A673 (cell line): ENCODE data around the gene MYH2. TPM values are rescaled to one million over a fixed set of nuclear protein-coding genes. Genes with fewer than 3 reads are reported as not detected.

Experiments
- BruUV-seq: library from RNA; stranded (reverse); fragments of 400-500 nt; replicated peaks from 2 replicates; lab custom pipeline; 2021; lab: Mats Ljungman, UMichigan
- CTCF ChIA-PET: fragments of 300-600 bp; sonication (Branson Sonifier 250); formaldehyde crosslinking; loops from one replicate; lab custom pipeline; 2022; ENCODE audit warnings: antibody characterized with exemption; lab: Charles Lee
- POLR2A ChIA-PET: fragments of 300-600 bp; sonication (Branson Sonifier 250); formaldehyde crosslinking; loops from one replicate; lab custom pipeline; 2022; ENCODE audit warnings: antibody characterized with exemption; ENCODE audit not compliant: low non-redundant PET; lab: Charles Lee
- DNase-seq: peaks from one replicate; pipeline ENCODE4 v3.0.0-alpha.2; 2015; ENCODE audit warnings: low spot score
- H3K27ac ChIP-seq: fragments of 200-600 bp; sonication (generic); 2 replicates; pipeline ENCODE4 v1.5.1; 2016; ENCODE audit warnings: mixed run types, low read depth, mild to moderate bottlenecking, mixed read lengths, antibody characterized with exemption, low read length; ENCODE audit not compliant: poor library complexity, severe bottlenecking
- H3K27me3 ChIP-seq: fragments of 200-600 bp; sonication (generic); replicated peaks from 2 replicates; pipeline ENCODE4 v1.6.1; 2017; ENCODE audit warnings: mixed run types, low read depth, mild to moderate bottlenecking, mixed read lengths, antibody characterized with exemption, low read length; ENCODE audit not compliant: insufficient read depth, poor library complexity
- H3K36me3 ChIP-seq: fragments of 200-600 bp; sonication (generic); 2 replicates; pipeline ENCODE4 v1.6.1; 2016; ENCODE audit warnings: mixed run types, mild to moderate bottlenecking, mixed read lengths, antibody characterized with exemption, low read length; ENCODE audit not compliant: insufficient read depth, poor library complexity, severe bottlenecking
- H3K4me1 ChIP-seq: fragments of 200-600 bp; sonication (generic); 2 replicates; pipeline ENCODE4 v1.6.1; 2017; ENCODE audit warnings: mixed run types, mild to moderate bottlenecking, mixed read lengths, antibody characterized with exemption, low read length; ENCODE audit not compliant: insufficient read depth, poor library complexity, severe bottlenecking
- H3K4me3 ChIP-seq: fragments of 200-600 bp; sonication (generic); 2 replicates; pipeline ENCODE4 v1.5.1; 2016; ENCODE audit warnings: low read depth, mixed run types, mild to moderate bottlenecking, mixed read lengths, low read length; ENCODE audit not compliant: poor library complexity, severe bottlenecking
- H3K9me3 ChIP-seq: fragments of 200-600 bp; sonication (generic); 2 replicates; pipeline ENCODE4 v1.6.1; 2016; ENCODE audit warnings: mixed run types, low read depth, mild to moderate bottlenecking, mixed read lengths, antibody characterized with exemption, low read length; ENCODE audit not compliant: poor library complexity, severe bottlenecking
- EZH2 ChIP-seq: fragments of 200-600 bp; sonication (generic); IDR thresholded peaks from 2 replicates; pipeline ENCODE4 v1.6.1; 2017; ENCODE audit warnings: borderline replicate concordance, low read depth, mild to moderate bottlenecking, mixed read lengths, antibody characterized with exemption, low read length; ENCODE audit not compliant: poor library complexity, severe bottlenecking
- intact Hi-C: fragments of 100-400 bp; cut with micrococcal nuclease; formaldehyde crosslinking; loops from one replicate; pipeline ENCODE4 v1.10.0; 2022; ENCODE audit not compliant: unreplicated experiment
- total RNA-seq: library from RNA; stranded (reverse); gene quantifications from 2 replicates; pipeline ENCODE4 v1.2.3, GENCODE V29; 2021
- TF ChIP-seq, protein P1 (sequence below): fragments of 300-800, 200-600 bp; sonication (generic); conservative IDR thresholded peaks from 2 replicates; pipeline ENCODE4 v1.5.1; 2017; ENCODE audit warnings: low read depth, mild to moderate bottlenecking, antibody characterized with exemption, low read length, moderate library complexity, mixed read lengths

Gene MYH2
- total RNA-seq, 1 experiment from 2014 or later = 0.54 TPM

- intact Hi-C loops = no loop called here
- Histone ChIP-seq H3K27ac (no peak overlapping the region), H3K4me3 (no peak overlapping the region), H3K36me3 (no peaks in the 10 kb centered on the region), H3K27me3 (peaks cover 4% of the 10 kb centered on the region), H3K4me1 (no peaks in the 10 kb centered on the region), H3K9me3 (no peaks in the 10 kb centered on the region)
- no peak for DNase-seq
- ChIA-PET CTCF (no interaction called here), POLR2A (no interaction called here)
- TF ChIP-seq EZH2 = no peak
- TF ChIP-seq, protein P1, sequence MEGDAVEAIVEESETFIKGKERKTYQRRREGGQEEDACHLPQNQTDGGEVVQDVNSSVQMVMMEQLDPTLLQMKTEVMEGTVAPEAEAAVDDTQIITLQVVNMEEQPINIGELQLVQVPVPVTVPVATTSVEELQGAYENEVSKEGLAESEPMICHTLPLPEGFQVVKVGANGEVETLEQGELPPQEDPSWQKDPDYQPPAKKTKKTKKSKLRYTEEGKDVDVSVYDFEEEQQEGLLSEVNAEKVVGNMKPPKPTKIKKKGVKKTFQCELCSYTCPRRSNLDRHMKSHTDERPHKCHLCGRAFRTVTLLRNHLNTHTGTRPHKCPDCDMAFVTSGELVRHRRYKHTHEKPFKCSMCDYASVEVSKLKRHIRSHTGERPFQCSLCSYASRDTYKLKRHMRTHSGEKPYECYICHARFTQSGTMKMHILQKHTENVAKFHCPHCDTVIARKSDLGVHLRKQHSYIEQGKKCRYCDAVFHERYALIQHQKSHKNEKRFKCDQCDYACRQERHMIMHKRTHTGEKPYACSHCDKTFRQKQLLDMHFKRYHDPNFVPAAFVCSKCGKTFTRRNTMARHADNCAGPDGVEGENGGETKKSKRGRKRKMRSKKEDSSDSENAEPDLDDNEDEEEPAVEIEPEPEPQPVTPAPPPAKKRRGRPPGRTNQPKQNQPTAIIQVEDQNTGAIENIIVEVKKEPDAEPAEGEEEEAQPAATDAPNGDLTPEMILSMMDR = no peak
- BruUV-seq = no TSS peak
Measured at GRCh38 chr17:10477701-10478100, 71.8 kb downstream of the MYH2 start.

GRCh38 chr17:10474536-10474935 lies 74.9 kb downstream of the MYH2 start:
- DNase-seq = no peak
- Histone ChIP-seq H3K4me3 (no peak overlapping the region), H3K9me3 (no peaks in the 10 kb centered on the region), H3K4me1 (no peaks in the 10 kb centered on the region), H3K27me3 (peaks cover 4% of the 10 kb centered on the region), H3K36me3 (no peaks in the 10 kb centered on the region), H3K27ac (no peak overlapping the region)
- BruUV-seq = no TSS peak
- intact Hi-C loops = no loop called here
- ChIA-PET CTCF (no interaction called here), POLR2A (no interaction called here)
- no peak for TF ChIP-seq EZH2
- TF ChIP-seq, protein P1 = no peak

DNA sequence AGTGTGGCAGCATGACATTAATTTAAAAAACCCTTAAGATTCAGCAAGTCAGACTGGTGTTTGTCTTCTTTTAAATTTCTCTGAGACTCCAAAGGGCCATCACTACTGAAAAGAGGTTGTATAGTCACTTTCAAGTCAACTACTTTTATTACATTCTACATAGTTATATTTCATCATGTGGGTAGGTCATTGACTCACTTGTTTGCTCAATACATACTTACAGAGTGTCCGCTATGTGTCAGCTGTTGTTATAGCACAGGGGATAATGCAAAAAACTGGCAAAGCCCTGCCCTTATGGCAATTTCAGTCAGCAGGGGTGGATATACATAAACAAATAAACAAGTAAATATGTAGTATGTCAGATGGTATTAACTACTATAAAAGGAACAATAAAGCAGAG lies 77.6 kb downstream of the MYH2 start:
- no peak for DNase-seq
- H3K27ac ChIP-seq = no peak overlapping the region
- ChIA-PET POLR2A (no interaction called here), CTCF (interaction anchor here (0.7 kb wide), 1 partner anchor 166 kb away, joined by 3 read pairs; no protein-coding TSS in a partner anchor)
- H3K36me3 ChIP-seq = no peaks in the 10 kb centered on the region
- intact Hi-C loops = no loop called here
- H3K27me3 ChIP-seq = peaks cover 11% of the 10 kb centered on the region
- BruUV-seq = no TSS peak
- no peaks in the 10 kb centered on the region for H3K4me1 ChIP-seq
- H3K9me3 ChIP-seq = no peaks in the 10 kb centered on the region
- no peak for TF ChIP-seq EZH2
- TF ChIP-seq, protein P1 = no peak
- H3K4me3 ChIP-seq = no peak overlapping the region

Other genes starting within 250 kb of the MYH2 start
- not detected in 2 replicates for gene MYH13, start 176.7 kb downstream of the MYH2 start, total RNA-seq
- gene MYH8, start 127.7 kb downstream of the MYH2 start, total RNA-seq = 0.11 TPM in 1 of 2 replicates, not detected in the other
- 0.15 and 0.59 TPM in 2 replicates for gene MYH4, start 80.1 kb downstream of the MYH2 start, total RNA-seq
- gene MYH1, start 31.1 kb downstream of the MYH2 start, total RNA-seq = 0.39 and 0.46 TPM in 2 replicates
- gene MYH3, start 107.7 kb upstream of the MYH2 start, total RNA-seq = 2.1 and 3.2 TPM in 2 replicates
- gene SCO1, start 147.9 kb upstream of the MYH2 start, total RNA-seq = 42.2 and 43.2 TPM in 2 replicates
- gene ADPRM, start 147.9 kb upstream of the MYH2 start, total RNA-seq = 8.4 and 9.2 TPM in 2 replicates
- gene TMEM220, start 180.4 kb upstream of the MYH2 start, total RNA-seq = 0.11 and 1.4 TPM in 2 replicates